AG04450 (cell line): ENCODE results near the gene MEF2A. TPM values are rescaled to one million over a fixed set of nuclear protein-coding genes. Genes with fewer than 3 reads are reported as not detected.

Experiments
- CTCF ChIA-PET: fragments of 300-600, 350-600 bp; formaldehyde crosslinking; extraction: SDS; loops from one replicate; lab custom pipeline; 2022; ENCODE audit warnings: antibody characterized with exemption, inconsistent platforms; lab: Charles Lee
- POLR2A ChIA-PET: fragments of 350-600 bp; formaldehyde crosslinking; extraction: SDS; loops from one replicate; lab custom pipeline; 2021; ENCODE audit warnings: antibody characterized with exemption, inconsistent platforms; lab: Yijun Ruan, JAX
- DNase-seq: peaks from one replicate; pipeline ENCODE4 v3.0.0-alpha.2; 2011; ENCODE audit warnings: low read depth, low spot score
- H3K27ac ChIP-seq: one replicate; pipeline ENCODE4 v1.5.1; 2012; ENCODE audit warnings: low read depth, low read length, control low read depth
- H3K27me3 ChIP-seq: one replicate; pipeline ENCODE4 v1.6.0; 2012; ENCODE audit warnings: low read length; ENCODE audit not compliant: control insufficient read depth, insufficient read depth
- H3K4me3 ChIP-seq: 2 replicates; pipeline ENCODE4 v1.5.1; 2011; ENCODE audit warnings: mild to moderate bottlenecking, low read depth, low read length, control low read depth
- H3K9me3 ChIP-seq: 2 replicates; pipeline ENCODE4 v1.5.1; 2012; ENCODE audit warnings: low read length; ENCODE audit not compliant: control insufficient read depth, insufficient read depth
- CTCF ChIP-seq: IDR thresholded peaks from 2 replicates; pipeline ENCODE4 v1.5.1; 2011; ENCODE audit warnings: low read depth, low read length, control low read depth, inconsistent platforms
- polyA plus RNA-seq: library from polyadenylated mRNA; depleted of rRNA; stranded (reverse); fragments of >200 nt; gene quantifications from 2 replicates; pipeline ENCODE4 v1.2.3, GENCODE V29; 2011

The MEF2A gene
- polyA plus RNA-seq, 1 experiment = 40.9 TPM

- no peak overlapping the region for H3K4me3 ChIP-seq
- DNase-seq = no peak
- ChIA-PET CTCF (interaction anchor here (0.6 to 6.2 kb wide), 9 partner anchors 26 to 475 kb away, joined by 3 to 65 read pairs (median 8); no protein-coding TSS in a partner anchor), POLR2A (no interaction called here)
- peak; percentile 68 for TF ChIP-seq CTCF
- H3K27me3 ChIP-seq = no peaks in the 10 kb centered on the region
- no peak overlapping the region for H3K27ac ChIP-seq
- H3K9me3 ChIP-seq = peaks cover 16% of the 10 kb centered on the region
These were observed 164.1 kb downstream of the MEF2A start for GRCh38 chr15:99729920-99730319.

GRCh38 chr15:99731336-99732123 is 165.7 kb downstream of the MEF2A start:
- no peak for DNase-seq
- CTCF ChIA-PET = interaction anchor here (1.0 to 6.2 kb wide), 7 partner anchors 25 to 631 kb away, joined by 3 to 65 read pairs (median 8); no protein-coding TSS in a partner anchor
- Histone ChIP-seq H3K4me3 (peak overlapping the region; percentile 75), H3K27me3 (no peaks in the 10 kb centered on the region), H3K27ac (no peak overlapping the region), H3K9me3 (peaks cover 5% of the 10 kb centered on the region; the same call in 1 of the 2 replicates)
- no peak for TF ChIP-seq CTCF
- POLR2A ChIA-PET = no interaction called here

- H3K27ac ChIP-seq = no peak overlapping the region
- H3K4me3 ChIP-seq = peak overlapping the region; percentile 75
- TF ChIP-seq CTCF = no peak
- ChIA-PET CTCF (interaction anchor here (0.6 to 6.2 kb wide), 6 partner anchors 24 to 661 kb away, joined by 3 to 65 read pairs (median 6); no protein-coding TSS in a partner anchor), POLR2A (interaction anchor here (1.2 kb wide), 1 partner anchor 18 kb away, joined by 3 read pairs; no protein-coding TSS in a partner anchor)
- DNase-seq = no peak
- peaks cover 5% of the 10 kb centered on the region; the same call in 1 of the 2 replicates for H3K9me3 ChIP-seq
- H3K27me3 ChIP-seq = no peaks in the 10 kb centered on the region
These were observed 166.5 kb downstream of the MEF2A start for GRCh38 chr15:99732124-99732750.

GRCh38 chr15:99732751-99733267 is 167.0 kb downstream of the MEF2A start:
- TF ChIP-seq CTCF = no peak
- no peak overlapping the region for H3K27ac ChIP-seq
- DNase-seq = no peak
- ChIA-PET POLR2A (interaction anchor here (0.9 to 1.2 kb wide), 4 partner anchors 19 to 482 kb away, joined by 3 to 4 read pairs (median 3); partner anchors contain the start of gene LRRC28), CTCF (interaction anchor here (0.5 to 6.2 kb wide), 10 partner anchors 19 to 927 kb away, joined by 3 to 65 read pairs (median 4); no protein-coding TSS in a partner anchor)
- H3K4me3 ChIP-seq = peak overlapping the region; percentile 75
- peaks cover 5% of the 10 kb centered on the region; the same call in 1 of the 2 replicates for H3K9me3 ChIP-seq
- peaks cover 1% of the 10 kb centered on the region for H3K27me3 ChIP-seq
